Colonic mucosa (tissue), 4 donors: ENCODE results near the gene MOCS3. TPM values are rescaled to one million over a fixed set of nuclear protein-coding genes. Genes with fewer than 3 reads are reported as not detected.

ENCODE experiments used
- DNase-seq: peaks from one replicate; pipeline ENCODE4 v3.0.0-alpha.2; 2020
- H3K27ac ChIP-seq: fragments of 200-600 bp; one replicate; pipeline ENCODE4 v1.8.0; 2021
- H3K27me3 ChIP-seq: fragments of 200-600 bp; one replicate; pipeline ENCODE4 v1.8.0; 2021
- H3K36me3 ChIP-seq: fragments of 200-600 bp; one replicate; pipeline ENCODE4 v1.8.0; 2021
- H3K4me1 ChIP-seq: fragments of 200-600 bp; one replicate; pipeline ENCODE4 v1.8.0; 2021; ENCODE audit warnings: mild to moderate bottlenecking
- H3K4me3 ChIP-seq: fragments of 200-600 bp; one replicate; pipeline ENCODE4 v1.8.0; 2021
- H3K9ac ChIP-seq, 2 donors: one replicate each; pipeline ENCODE4 v1.7.0; 2013; ENCODE audit warnings: control low read depth in 2 of 2, low read depth in 2 of 2, low read length in 2 of 2
- H3K9me3 ChIP-seq: fragments of 200-600 bp; one replicate; pipeline ENCODE4 v1.8.0; 2021
- intact Hi-C: fragments of 100-400 bp; cut with DNase I; formaldehyde crosslinking; loops from one replicate; pipeline ENCODE4 v1.14.1; 2022
- total RNA-seq, 2 donors: library from RNA; stranded (reverse); fragmentation: NEBNext Ultra II Directional in 1 of 2; extraction: Animal tissue kit (Norgen Biotek cat#: 25700) in 1 of 2; gene quantifications; one replicate each; pipeline ENCODE4 v1.2.1, GENCODE V29; 2021
- TF ChIP-seq, protein P1 (sequence below): fragments of 200-600 bp; IDR thresholded peaks from one replicate; pipeline ENCODE4 v1.8.0; 2022; ENCODE audit warnings: antibody characterized with exemption, mild to moderate bottlenecking
- donor health status: healthy.
- donor health status: DM: no; HTN: no; CAD: no.
- donor health status: DM: no; HTN: no; CAD: no.

Gene MOCS3
- total RNA-seq, 2 donors from 2014 or later = 4.6 to 5.1 TPM

DNA sequence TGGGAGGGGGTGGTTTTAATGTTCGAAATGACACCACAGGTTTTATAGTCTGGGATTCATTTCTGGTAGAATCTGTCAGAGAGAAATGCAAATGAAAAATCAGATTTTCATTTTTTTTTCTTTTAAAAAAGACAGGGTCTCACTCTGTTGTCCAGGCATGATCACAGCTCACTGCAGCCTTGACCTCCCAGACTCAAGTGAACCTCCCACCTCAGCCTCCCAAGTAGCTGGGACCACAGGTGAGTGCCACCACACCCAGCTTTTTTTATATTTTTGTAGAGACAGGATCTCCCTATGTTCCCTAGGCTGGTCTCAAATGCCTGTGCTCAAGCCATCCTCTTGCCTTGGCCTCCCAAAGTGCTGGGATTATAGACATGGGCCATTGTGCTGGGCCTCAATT lies 25.0 kb upstream of the MOCS3 start:
- H3K27ac ChIP-seq = no peak overlapping the region
- H3K4me3 ChIP-seq = no peak overlapping the region
- H3K27me3 ChIP-seq = no peaks in the 10 kb centered on the region
- peaks cover 3% of the 10 kb centered on the region for H3K36me3 ChIP-seq
- no peak overlapping the region for H3K9ac ChIP-seq
- H3K9me3 ChIP-seq = no peaks in the 10 kb centered on the region
- no peak for DNase-seq
- TF ChIP-seq, protein P1, sequence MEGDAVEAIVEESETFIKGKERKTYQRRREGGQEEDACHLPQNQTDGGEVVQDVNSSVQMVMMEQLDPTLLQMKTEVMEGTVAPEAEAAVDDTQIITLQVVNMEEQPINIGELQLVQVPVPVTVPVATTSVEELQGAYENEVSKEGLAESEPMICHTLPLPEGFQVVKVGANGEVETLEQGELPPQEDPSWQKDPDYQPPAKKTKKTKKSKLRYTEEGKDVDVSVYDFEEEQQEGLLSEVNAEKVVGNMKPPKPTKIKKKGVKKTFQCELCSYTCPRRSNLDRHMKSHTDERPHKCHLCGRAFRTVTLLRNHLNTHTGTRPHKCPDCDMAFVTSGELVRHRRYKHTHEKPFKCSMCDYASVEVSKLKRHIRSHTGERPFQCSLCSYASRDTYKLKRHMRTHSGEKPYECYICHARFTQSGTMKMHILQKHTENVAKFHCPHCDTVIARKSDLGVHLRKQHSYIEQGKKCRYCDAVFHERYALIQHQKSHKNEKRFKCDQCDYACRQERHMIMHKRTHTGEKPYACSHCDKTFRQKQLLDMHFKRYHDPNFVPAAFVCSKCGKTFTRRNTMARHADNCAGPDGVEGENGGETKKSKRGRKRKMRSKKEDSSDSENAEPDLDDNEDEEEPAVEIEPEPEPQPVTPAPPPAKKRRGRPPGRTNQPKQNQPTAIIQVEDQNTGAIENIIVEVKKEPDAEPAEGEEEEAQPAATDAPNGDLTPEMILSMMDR = no peak
- intact Hi-C loops = no loop called here
- peaks cover 5% of the 10 kb centered on the region for H3K4me1 ChIP-seq

DNA sequence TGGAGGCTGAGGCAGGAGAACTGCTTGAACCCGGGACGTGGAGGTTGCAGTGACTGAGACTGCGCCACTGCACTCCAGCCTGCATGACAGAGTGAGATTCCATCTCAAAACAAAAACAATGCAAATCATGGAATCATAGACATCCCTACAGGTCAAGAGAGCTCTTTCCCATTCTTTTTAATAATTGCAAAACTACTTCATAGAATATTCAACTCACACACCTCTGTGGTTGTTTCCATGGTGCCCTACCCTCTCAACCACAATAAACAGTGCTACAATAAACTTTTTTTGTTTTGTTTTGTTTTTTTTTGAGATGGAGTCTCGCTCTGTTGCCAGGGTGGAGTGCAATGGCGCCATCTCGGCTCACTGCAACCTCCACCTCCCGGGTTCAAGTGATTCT lies 15.5 kb upstream of the MOCS3 start:
- Histone ChIP-seq H3K27me3 (no peaks in the 10 kb centered on the region), H3K9ac (no peak overlapping the region), H3K4me3 (no peak overlapping the region), H3K36me3 (peaks cover 6% of the 10 kb centered on the region), H3K4me1 (no peaks in the 10 kb centered on the region), H3K27ac (no peak overlapping the region), H3K9me3 (no peaks in the 10 kb centered on the region)
- intact Hi-C loops = no loop called here
- TF ChIP-seq, protein P1 = no peak
- DNase-seq = no peak

DNA sequence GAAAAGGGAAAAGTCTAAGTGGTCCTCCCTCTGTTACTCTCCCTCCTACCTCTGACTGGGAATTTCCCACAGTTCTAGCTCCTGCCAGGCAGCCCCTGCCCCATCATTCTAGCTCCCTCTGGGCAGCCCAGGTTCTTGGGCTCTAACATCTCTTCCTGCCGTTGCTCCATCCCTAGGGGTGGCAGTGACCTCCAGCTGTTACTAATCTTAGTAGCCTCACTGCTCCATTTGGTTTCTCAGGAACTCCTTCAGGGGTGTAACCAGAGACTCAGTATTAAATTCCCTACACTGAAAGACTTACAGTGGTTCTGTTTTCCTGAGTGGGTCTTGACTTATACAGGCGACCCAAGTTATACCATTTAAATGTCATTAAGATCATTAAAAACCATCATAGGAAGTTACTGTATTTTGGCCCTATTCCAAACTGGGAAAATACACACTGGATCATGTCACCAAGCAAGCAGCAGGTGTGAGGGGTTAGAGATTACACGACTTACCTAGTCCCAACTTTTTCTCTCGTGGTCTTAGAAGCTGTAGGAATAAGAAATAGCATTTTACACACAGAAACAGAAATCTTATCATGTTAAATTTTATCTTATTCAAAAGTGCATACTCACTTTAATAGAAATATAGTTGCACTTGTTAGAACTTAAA lies 10.4 kb upstream of the MOCS3 start:
- Histone ChIP-seq H3K4me1 (no peaks in the 10 kb centered on the region), H3K27me3 (no peaks in the 10 kb centered on the region), H3K27ac (no peak overlapping the region), H3K4me3 (no peak overlapping the region), H3K9ac (no peak overlapping the region), H3K36me3 (peaks cover 11% of the 10 kb centered on the region), H3K9me3 (no peaks in the 10 kb centered on the region)
- no peak for DNase-seq
- intact Hi-C loops = no loop called here
- TF ChIP-seq, protein P1 = no peak

DNA sequence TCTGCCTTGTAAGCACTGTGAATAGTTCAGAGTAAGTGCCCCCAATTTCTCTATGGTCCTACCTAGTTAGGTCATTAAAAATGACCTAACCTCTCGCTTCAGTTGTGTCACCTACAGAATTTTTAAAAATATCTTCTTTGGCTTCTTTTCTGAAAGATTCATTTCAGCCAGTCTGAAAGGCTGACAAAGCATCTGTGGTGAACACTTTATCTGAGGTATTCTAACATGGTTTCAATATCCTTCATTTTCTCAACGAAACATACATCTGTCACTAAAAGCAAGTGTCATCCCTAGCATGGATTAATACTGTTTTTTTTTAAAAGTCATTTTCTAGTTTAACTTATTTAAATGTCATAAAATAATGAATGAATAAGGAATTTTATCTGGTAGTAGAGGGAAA lies 5.4 kb upstream of the MOCS3 start:
- no peak overlapping the region for H3K27ac ChIP-seq
- no peak for DNase-seq
- H3K36me3 ChIP-seq = peaks cover 13% of the 10 kb centered on the region
- H3K9me3 ChIP-seq = no peaks in the 10 kb centered on the region
- H3K27me3 ChIP-seq = no peaks in the 10 kb centered on the region
- H3K4me1 ChIP-seq = peaks cover 8% of the 10 kb centered on the region
- no peak overlapping the region for H3K4me3 ChIP-seq
- intact Hi-C loops = no loop called here
- TF ChIP-seq, protein P1 = no peak
- H3K9ac ChIP-seq = no peak overlapping the region

DNA sequence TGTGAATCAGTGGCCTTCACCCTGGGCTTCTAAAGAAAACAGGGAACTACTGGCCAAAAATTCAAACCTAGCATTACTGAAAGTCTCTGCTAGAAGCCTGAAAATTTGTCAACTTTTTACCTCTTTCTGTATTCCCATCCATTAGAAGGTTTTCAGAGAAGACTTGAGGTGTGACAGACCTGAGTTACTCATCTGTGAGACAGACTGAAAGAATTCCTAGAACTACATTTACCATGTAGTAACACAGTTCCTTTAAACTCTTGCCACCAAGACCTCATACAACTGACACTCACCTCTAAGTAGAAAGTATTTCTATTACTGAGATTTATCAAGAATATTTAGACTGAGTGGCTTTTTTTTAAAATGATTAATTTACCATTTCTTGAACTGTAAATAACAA lies 4.8 kb upstream of the MOCS3 start:
- peaks cover 13% of the 10 kb centered on the region for H3K36me3 ChIP-seq
- no peaks in the 10 kb centered on the region for H3K27me3 ChIP-seq
- H3K27ac ChIP-seq = no peak overlapping the region
- TF ChIP-seq, protein P1 = no peak
- H3K4me1 ChIP-seq = peaks cover 8% of the 10 kb centered on the region
- no peaks in the 10 kb centered on the region for H3K9me3 ChIP-seq
- DNase-seq = no peak
- H3K4me3 ChIP-seq = no peak overlapping the region
- intact Hi-C loops = no loop called here
- no peak overlapping the region for H3K9ac ChIP-seq
